Stimulated activated CD4-positive, alpha-beta T cell treated with anti-CD3 and anti-CD28 coated beads, Interleukin-12 subunit alpha, Interleukin-12 subunit beta, amount 100 ng/mL, for 24 hours (primary cell): ENCODE data around the gene STAC3.

ENCODE experiments used
- DNase-seq, 2 experiments: peaks; one replicate each; pipeline ENCODE4 v3.0.0-alpha.2; 2020; ENCODE audit warnings: low read depth in 2 of 2

Gene STAC3

GRCh38 chr12:57236201-57236924 lies 14.6 kb downstream of the STAC3 start:
- no peak for DNase-seq

GRCh38 chr12:57235728-57236131 lies 15.3 kb downstream of the STAC3 start:
- DNase-seq, result no peak

DNA sequence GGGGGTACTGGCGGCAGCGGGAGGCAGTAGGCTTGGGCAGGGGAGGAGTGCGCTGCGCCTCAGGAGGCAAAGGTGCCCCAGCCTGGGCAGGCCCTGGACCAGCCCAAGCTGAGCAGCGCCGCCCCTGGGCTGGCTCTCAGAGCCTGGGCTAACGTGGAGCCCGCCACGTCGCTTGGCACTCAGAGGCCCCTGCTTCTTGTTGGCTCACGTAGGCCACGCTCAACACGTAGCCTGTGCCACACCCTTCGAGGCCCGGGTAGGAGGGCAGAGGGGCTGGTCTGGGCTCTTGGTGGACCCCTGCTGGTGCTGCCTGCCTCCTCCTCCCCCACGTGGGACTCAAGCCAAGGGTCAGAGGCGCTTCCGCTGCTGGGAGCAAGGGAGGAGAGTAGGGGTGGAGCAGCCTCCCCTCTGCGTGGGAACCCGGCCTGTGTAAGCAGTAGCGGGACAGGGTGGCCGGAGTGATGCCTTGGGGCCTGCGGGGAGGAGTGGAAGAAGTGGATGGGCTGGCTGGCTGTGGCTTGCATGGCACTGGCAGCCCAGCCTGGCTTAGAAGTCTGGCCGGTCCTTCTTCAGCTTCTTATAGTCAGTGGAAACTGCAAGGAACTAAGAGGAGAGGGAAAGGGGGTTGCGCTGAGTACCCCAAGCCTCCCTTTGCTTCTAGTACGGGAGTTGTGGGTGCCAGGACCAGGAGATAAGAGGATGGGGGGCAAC lies 15.8 kb downstream of the STAC3 start:
- DNase-seq, result no peak

DNA sequence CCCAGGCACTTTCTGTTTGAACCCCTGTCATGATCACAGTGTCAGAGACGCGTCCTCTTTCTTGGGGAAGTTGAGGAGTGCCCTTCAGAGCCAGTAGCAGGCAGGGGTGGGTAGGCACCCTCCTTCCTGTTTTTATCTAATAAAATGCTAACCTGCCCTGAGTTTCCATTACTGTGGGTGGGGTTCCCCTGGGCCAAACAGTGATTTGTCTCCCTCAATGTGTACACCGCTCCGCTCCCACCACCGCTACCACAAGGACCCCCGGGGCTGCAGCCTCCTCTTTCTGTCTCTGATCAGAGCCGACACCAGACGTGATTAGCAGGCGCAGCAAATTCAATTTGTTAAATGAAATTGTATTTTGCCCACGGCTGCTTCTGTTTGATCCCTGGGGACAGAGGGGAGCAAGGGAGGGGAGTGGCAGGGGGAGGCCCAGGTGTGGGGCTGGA lies 16.4 kb downstream of the STAC3 start:
- DNase-seq, result no peak

- no peak for DNase-seq
Measured at GRCh38 chr12:57234233-57234570, 16.8 kb downstream of the STAC3 start.

- DNase-seq, result no peak
Measured at GRCh38 chr12:57233357-57234232, 17.4 kb downstream of the STAC3 start.

DNA sequence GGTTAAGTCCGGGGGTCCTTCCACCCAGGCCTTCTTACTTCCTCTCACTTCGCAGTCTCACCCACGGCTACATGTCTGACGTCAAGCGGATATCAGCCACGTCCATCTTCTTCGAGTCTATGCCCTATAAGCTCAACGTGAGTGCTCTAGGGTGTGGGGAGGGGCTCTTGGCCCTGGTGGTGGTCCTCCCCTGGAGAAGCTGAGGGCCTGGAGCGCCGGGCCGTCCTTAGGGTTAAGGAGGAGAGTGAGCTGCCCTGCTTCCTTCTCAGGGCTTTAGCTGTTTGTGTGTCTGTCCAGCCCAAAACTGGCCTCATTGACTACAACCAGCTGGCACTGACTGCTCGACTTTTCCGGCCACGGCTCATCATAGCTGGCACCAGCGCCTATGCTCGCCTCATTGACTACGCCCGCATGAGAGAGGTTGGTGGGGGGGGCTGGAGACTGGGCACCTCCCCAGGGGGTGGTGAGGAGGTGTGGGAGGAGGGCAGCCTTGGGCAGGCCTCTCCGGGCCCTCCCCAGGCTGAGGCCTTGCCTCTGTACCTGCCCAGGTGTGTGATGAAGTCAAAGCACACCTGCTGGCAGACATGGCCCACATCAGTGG lies 18.7 kb downstream of the STAC3 start:
- no peak for DNase-seq

- no peak for DNase-seq
Measured at GRCh38 chr12:57231276-57232021, 19.5 kb downstream of the STAC3 start.

DNA sequence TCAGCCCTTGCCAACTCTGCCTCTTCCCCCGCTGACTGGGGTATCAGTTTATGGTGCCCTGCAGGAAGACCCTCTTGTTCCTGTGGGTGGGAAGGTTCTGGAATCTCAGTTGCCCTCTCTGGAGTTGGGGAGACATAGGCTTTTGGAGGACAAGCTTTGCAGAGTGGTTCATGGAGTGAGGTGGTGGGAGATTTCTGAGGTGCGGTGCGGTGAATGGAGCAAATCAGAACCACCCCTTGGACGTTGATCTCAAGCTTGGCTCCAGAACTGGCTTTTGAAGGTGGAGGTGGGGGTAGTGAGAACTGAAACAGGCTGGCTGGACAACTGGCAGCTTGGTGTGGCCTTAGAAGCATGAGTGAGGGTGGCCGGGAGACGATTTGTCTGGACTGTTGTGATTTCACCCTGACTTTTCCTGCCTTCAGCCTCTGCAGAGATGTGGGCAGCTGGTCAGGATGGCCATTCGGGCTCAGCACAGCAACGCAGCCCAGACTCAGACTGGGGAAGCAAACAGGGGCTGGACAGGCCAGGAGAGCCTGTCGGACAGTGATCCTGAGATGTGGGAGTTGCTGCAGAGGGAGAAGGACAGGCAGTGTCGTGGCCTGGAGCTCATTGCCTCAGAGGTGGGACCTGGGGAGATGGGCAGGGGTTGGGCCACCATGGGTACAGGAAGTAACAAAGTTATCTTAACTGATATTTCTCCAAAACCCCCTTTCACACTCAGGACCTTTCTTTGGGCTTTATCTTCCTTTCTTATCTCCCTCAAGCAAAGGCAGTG lies 20.4 kb downstream of the STAC3 start:
- no peak for DNase-seq

DNA sequence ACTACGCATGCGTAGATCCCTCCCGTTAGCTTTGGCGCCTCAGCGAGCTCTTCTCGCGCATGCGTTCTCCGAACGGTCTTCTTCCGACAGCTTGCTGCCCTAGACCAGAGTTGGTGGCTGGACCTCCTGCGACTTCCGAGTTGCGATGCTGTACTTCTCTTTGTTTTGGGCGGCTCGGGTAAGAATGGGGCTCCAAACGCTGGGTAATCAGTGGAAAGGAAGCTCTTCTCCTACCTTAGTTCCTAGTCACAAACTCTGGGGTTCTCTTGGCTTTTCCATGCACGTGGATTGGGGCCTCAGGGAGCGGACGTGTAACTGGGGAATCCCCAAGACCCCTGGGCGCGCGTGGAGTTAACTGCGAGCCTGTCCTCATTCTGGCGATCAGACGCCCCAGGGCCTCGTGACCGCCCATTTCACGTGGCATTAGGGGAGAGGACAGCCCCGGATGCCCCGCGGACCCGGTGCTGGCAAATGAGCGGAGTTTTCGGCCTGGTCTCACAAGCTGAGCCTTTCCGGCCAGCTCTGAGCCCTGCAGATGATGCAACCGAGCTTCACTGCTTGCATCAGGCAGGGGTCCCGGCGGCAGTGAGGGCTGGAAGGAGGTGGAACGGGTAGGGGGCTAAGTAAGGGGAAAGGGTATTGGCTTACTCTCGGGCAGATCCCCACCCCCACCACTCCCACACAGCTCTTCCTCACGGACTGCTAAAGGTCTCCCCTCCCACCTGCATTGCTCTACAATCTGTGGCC lies 21.2 kb downstream of the STAC3 start, which contains the start of gene SHMT2:
Gene SHMT2 (plus strand): TSS at position 78 of the 747 bp plus-strand sequence. CDS start 68 bp downstream, at position 146.
- peak; percentile 86 to 94 for DNase-seq

GRCh38 chr12:57229046-57229633 lies 21.8 kb downstream of the STAC3 start:
- no peak for DNase-seq

DNA sequence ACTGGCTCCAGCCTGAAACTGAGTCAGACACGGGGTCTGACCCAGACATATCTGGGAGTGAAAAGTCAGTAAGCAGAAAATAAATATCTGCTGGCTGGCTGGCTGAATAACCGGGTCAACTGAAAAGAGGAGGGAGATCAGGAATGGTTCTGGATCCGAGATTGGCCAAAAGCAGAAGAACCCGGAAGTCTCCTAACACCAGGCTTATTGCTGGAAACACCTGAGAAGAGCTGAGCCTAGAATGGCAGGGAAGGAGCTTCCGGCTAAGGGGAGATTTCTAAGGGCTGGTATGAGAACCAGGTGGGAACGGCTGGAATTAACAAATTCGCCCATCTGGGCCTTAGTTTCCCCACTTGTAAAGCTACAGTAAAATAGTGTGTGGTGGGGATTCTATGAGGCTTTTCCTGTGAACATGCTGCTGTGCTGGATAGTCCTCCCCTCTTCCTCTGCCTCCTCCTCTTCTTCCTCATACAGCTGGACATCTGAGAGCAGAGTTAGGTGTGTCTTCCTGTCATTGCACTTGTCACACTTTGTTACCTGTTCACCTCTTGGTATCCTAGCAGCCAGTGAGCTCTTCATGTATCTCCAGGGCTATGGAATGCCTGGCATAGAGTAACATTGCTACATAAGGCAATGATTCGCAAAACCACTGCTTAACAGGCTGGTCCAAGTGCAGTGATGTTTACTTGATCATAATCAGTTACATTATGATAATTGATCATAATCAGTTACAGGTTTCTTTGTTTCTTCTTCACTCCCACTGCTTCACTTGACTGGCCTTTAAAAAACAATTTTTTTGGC lies 23.5 kb downstream of the STAC3 start:
- no peak for DNase-seq

GRCh38 chr12:57226588-57227314 lies 24.2 kb downstream of the STAC3 start:
- DNase-seq, result no peak

- no peak for DNase-seq
Measured at GRCh38 chr12:57225680-57226210, 25.2 kb downstream of the STAC3 start.

GRCh38 chr12:57224973-57225679 lies 25.9 kb downstream of the STAC3 start:
- no peak for DNase-seq

- no peak for DNase-seq
Measured at GRCh38 chr12:57224278-57224972, 26.6 kb downstream of the STAC3 start.
